Measurements from ENCODE around the gene GGT5.

GGT5 gene

GRCh38 chr22:24198682-24199052 lies 46.2 kb downstream of the GGT5 start:
- H3K4me3 ChIP-seq (IDR thresholded peaks at IDR 0.05; ENCODE audit: insufficient read depth, low read depth, low read length): no peak overlapping the region

DNA sequence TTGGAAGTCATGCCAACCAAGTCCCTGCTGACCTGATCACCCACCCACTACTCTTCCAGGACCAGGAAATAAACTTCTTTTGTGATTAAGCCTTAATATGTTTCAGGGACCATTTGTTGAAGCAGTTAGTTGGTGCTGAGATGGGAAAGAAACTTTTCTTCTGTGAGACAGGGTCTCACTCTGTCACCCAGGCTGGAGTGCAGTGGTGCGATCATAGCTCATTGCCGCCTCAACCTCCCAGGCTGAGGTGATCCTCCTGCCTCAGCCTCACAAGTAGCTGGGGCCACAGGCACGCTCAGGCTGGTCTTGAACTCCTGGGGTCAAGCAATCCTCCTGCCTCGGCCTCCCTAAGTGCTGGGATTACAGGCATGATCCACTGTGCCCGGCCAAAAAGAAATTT lies 53.0 kb downstream of the GGT5 start:
- no peaks in the 10 kb centered on the region for H3K4me1 ChIP-seq (ENCODE audit: low read depth, poor library complexity, severe bottlenecking)
- H3K79me2 ChIP-seq (ENCODE audit: insufficient read depth, low read depth): no peaks in the 10 kb centered on the region
- TF ChIP-seq, protein P1, sequence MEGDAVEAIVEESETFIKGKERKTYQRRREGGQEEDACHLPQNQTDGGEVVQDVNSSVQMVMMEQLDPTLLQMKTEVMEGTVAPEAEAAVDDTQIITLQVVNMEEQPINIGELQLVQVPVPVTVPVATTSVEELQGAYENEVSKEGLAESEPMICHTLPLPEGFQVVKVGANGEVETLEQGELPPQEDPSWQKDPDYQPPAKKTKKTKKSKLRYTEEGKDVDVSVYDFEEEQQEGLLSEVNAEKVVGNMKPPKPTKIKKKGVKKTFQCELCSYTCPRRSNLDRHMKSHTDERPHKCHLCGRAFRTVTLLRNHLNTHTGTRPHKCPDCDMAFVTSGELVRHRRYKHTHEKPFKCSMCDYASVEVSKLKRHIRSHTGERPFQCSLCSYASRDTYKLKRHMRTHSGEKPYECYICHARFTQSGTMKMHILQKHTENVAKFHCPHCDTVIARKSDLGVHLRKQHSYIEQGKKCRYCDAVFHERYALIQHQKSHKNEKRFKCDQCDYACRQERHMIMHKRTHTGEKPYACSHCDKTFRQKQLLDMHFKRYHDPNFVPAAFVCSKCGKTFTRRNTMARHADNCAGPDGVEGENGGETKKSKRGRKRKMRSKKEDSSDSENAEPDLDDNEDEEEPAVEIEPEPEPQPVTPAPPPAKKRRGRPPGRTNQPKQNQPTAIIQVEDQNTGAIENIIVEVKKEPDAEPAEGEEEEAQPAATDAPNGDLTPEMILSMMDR (conservative IDR thresholded peaks at IDR 0.05; ENCODE audit: low read depth, low read length): no peak
- no peaks in the 10 kb centered on the region for H4K20me1 ChIP-seq (ENCODE audit: insufficient read depth)
- H3K4me3 ChIP-seq (IDR thresholded peaks at IDR 0.05; ENCODE audit: insufficient read depth, low read depth, low read length): no peak overlapping the region
- no peak overlapping the region for H3K4me2 ChIP-seq
- H3K27me3 ChIP-seq (ENCODE audit: insufficient read depth, low read depth): no peaks in the 10 kb centered on the region
- no peak overlapping the region for H2AFZ ChIP-seq (ENCODE audit: low read depth)
- no peak overlapping the region for H3K27ac ChIP-seq
- no peaks in the 10 kb centered on the region for H3K36me3 ChIP-seq (ENCODE audit: insufficient read depth)
- no peak overlapping the region for H3K9ac ChIP-seq

More at GRCh38 chr22:24198682-24199052, 46.2 kb downstream of the GGT5 start:
- H3K79me2 ChIP-seq (ENCODE audit: insufficient read depth, low read depth): no peaks in the 10 kb centered on the region
- no peaks in the 10 kb centered on the region for H3K4me1 ChIP-seq (ENCODE audit: low read depth, poor library complexity, severe bottlenecking)
- H3K27me3 ChIP-seq (ENCODE audit: insufficient read depth, low read depth): no peaks in the 10 kb centered on the region
- H2AFZ ChIP-seq (ENCODE audit: low read depth): no peak overlapping the region
- H3K4me2 ChIP-seq: no peak overlapping the region
- TF ChIP-seq, protein P1 (conservative IDR thresholded peaks at IDR 0.05; ENCODE audit: low read depth, low read length): no peak
- no peak overlapping the region for H3K9ac ChIP-seq
- H3K36me3 ChIP-seq (ENCODE audit: insufficient read depth): no peaks in the 10 kb centered on the region
- no peak overlapping the region for H3K27ac ChIP-seq
- no peaks in the 10 kb centered on the region for H4K20me1 ChIP-seq (ENCODE audit: insufficient read depth)

- no peak overlapping the region for H3K4me2 ChIP-seq
- no peaks in the 10 kb centered on the region for H3K36me3 ChIP-seq (ENCODE audit: insufficient read depth)
- H3K27me3 ChIP-seq (ENCODE audit: insufficient read depth, low read depth): no peaks in the 10 kb centered on the region
- H2AFZ ChIP-seq (ENCODE audit: low read depth): no peak overlapping the region
- no peak overlapping the region for H3K9ac ChIP-seq
- H3K79me2 ChIP-seq (ENCODE audit: insufficient read depth, low read depth): no peaks in the 10 kb centered on the region
- no peaks in the 10 kb centered on the region for H4K20me1 ChIP-seq (ENCODE audit: insufficient read depth)
- no peak overlapping the region for H3K4me3 ChIP-seq (IDR thresholded peaks at IDR 0.05; ENCODE audit: insufficient read depth, low read depth, low read length)
- no peak overlapping the region for H3K27ac ChIP-seq
- TF ChIP-seq, protein P1 (conservative IDR thresholded peaks at IDR 0.05; ENCODE audit: low read depth, low read length): no peak
- no peaks in the 10 kb centered on the region for H3K4me1 ChIP-seq (ENCODE audit: low read depth, poor library complexity, severe bottlenecking)
Observed at GRCh38 chr22:24191381-24191841, 53.5 kb downstream of the GGT5 start.

DNA sequence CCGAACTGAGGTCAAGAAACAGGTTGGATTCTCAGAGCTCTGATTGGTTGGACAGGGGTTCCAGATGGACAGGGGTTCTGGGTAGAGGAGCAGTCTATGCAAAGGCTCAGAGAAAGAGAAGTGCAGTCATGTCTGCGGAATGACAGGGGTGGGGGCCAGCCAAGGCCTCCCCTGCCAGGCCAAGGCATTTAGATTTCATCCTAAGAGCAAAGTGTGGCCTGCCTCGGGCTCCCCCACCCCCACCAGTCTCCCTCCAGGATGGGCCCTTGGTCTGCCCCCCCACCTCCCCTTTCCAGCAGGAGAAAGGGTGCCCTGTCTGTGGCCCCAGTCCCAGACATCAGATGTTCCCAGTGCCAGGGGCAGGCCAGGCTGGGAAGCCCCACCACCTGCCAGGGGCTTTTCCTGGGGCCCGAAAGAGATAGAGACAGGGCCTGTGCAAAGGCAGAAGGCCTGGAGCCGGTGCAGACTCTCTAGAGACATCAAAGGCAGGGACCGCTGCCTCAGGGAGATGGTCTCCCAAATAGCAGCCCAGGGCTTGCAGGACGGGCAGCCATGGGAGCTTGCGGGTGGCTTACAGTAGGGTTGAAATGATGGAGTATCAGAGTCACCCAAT lies 54.2 kb downstream of the GGT5 start:
- Histone ChIP-seq H3K9ac (no peak overlapping the region), H4K20me1 (ENCODE audit: insufficient read depth) (no peaks in the 10 kb centered on the region), H3K27me3 (ENCODE audit: insufficient read depth, low read depth) (no peaks in the 10 kb centered on the region), H3K36me3 (ENCODE audit: insufficient read depth) (no peaks in the 10 kb centered on the region), H3K4me3 (IDR thresholded peaks at IDR 0.05; ENCODE audit: insufficient read depth, low read depth, low read length) (no peak overlapping the region), H2AFZ (ENCODE audit: low read depth) (no peak overlapping the region), H3K4me1 (ENCODE audit: low read depth, poor library complexity, severe bottlenecking) (no peaks in the 10 kb centered on the region), H3K4me2 (no peak overlapping the region), H3K27ac (no peak overlapping the region), H3K79me2 (ENCODE audit: insufficient read depth, low read depth) (no peaks in the 10 kb centered on the region)
- TF ChIP-seq, protein P1 (conservative IDR thresholded peaks at IDR 0.05; ENCODE audit: low read depth, low read length): no peak
